Karpas-422 (cell line): Measurements from ENCODE around the gene CLCN3. TPM values are rescaled to one million over a fixed set of nuclear protein-coding genes. Genes with fewer than 3 reads are reported as not detected.
"Not testable (repeated sequence)": the region's sequence is repeated elsewhere in the genome, so short reads cannot be mapped to it uniquely, and the experiment has no call there.

ENCODE experiments used
- DNase-seq: peaks from one replicate; pipeline ENCODE4 v3.0.0-alpha.2; 2015
- H2AFZ ChIP-seq: fragments of 200-600 bp; sonication (generic); 2 replicates; pipeline ENCODE4 v1.6.1; 2014; ENCODE audit warnings: antibody characterized with exemption, low read length, mixed read lengths
- H3K27ac ChIP-seq: fragments of 200-600 bp; sonication (generic); 2 replicates; pipeline ENCODE4 v1.5.1; 2014; ENCODE audit warnings: mild to moderate bottlenecking, low read length, moderate library complexity
- H3K27me3 ChIP-seq: fragments of 200-600 bp; sonication (generic); 2 replicates; pipeline ENCODE4 v1.6.1; 2014; ENCODE audit warnings: low read length, mixed read lengths
- H3K36me3 ChIP-seq: fragments of 200-600 bp; sonication (generic); 2 replicates; pipeline ENCODE4 v1.6.1; 2014; ENCODE audit warnings: low read length, mixed read lengths; ENCODE audit not compliant: insufficient read depth
- H3K4me1 ChIP-seq: fragments of 200-600 bp; sonication (generic); 2 replicates; pipeline ENCODE4 v1.6.1; 2014; ENCODE audit warnings: mild to moderate bottlenecking, low read length, mixed read lengths
- H3K4me2 ChIP-seq: fragments of 200-600 bp; sonication (generic); 2 replicates; pipeline ENCODE4 v1.6.1; 2014; ENCODE audit warnings: low read length, low read depth, mild to moderate bottlenecking; ENCODE audit not compliant: poor library complexity, severe bottlenecking
- H3K4me3 ChIP-seq: fragments of 200-600 bp; sonication (generic); 2 replicates; pipeline ENCODE4 v1.5.1; 2014; ENCODE audit warnings: mild to moderate bottlenecking, antibody characterized with exemption, low read length, mixed read lengths
- H3K79me2 ChIP-seq: fragments of 200-600 bp; sonication (generic); 2 replicates; pipeline ENCODE4 v1.6.1; 2014; ENCODE audit warnings: mild to moderate bottlenecking, low read length, mixed read lengths
- H3K9ac ChIP-seq: fragments of 200-600 bp; sonication (generic); 2 replicates; pipeline ENCODE4 v1.6.0; 2014; ENCODE audit warnings: low read length
- H3K9me2 ChIP-seq: fragments of 200-600 bp; sonication (generic), shearing (Covaris generic); replicated peaks from 2 replicates; pipeline ENCODE4 v1.6.0; 2014; ENCODE audit warnings: mild to moderate bottlenecking, low read length, moderate library complexity; ENCODE audit not compliant: insufficient read depth
- H3K9me3 ChIP-seq: fragments of 300-700, 200-600 bp; sonication (generic); 2 replicates; pipeline ENCODE4 v1.6.1; 2014; ENCODE audit warnings: low read length, mixed read lengths
- H4K20me1 ChIP-seq: fragments of 200-600 bp; sonication (generic); 2 replicates; pipeline ENCODE4 v1.6.1; 2014; ENCODE audit warnings: mild to moderate bottlenecking, antibody characterized with exemption, low read length, low read depth; ENCODE audit not compliant: insufficient read depth
- total RNA-seq: library from RNA; depleted of rRNA; stranded (reverse); fragments of >200 nt; shearing (Covaris generic); gene quantifications from 2 replicates; pipeline ENCODE4 v1.2.3, GENCODE V29; 2014; ENCODE audit warnings: low replicate concordance; rRNA removed

CLCN3 gene
- total RNA-seq, 1 experiment from 2014 or later = 38.5 TPM

DNA sequence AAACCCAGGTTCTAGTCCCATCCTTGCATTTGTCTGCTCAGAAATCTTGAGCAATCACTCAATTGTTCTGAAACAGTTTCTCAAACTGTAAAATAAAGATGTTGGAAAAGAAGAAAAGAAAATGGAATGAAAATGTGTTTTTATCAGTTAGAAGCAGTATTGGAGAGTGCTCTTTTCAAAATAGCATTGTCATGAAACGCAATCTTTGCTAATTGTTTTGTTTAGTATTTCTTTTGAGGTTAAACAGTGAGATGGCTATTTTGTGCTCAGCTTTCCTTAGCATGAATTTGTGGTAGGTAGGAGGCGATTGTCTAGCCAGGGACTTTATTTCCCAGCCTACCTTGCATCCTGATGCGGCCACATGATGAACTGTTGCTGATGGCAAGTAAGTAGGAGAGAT, 148.0 kb downstream of the CLCN3 start:
- Histone ChIP-seq H3K79me2 (no peaks in the 10 kb centered on the region), H3K27ac (no peak overlapping the region), H3K9me2 (no peaks in the 10 kb centered on the region), H2AFZ (no peak overlapping the region), H3K4me1 (no peaks in the 10 kb centered on the region), H4K20me1 (no peaks in the 10 kb centered on the region), H3K27me3 (no peaks in the 10 kb centered on the region), H3K4me2 (no peak overlapping the region), H3K36me3 (no peaks in the 10 kb centered on the region), H3K9me3 (no peaks in the 10 kb centered on the region), H3K9ac (no peak overlapping the region), H3K4me3 (no peak overlapping the region)
- DNase-seq = no peak

DNA sequence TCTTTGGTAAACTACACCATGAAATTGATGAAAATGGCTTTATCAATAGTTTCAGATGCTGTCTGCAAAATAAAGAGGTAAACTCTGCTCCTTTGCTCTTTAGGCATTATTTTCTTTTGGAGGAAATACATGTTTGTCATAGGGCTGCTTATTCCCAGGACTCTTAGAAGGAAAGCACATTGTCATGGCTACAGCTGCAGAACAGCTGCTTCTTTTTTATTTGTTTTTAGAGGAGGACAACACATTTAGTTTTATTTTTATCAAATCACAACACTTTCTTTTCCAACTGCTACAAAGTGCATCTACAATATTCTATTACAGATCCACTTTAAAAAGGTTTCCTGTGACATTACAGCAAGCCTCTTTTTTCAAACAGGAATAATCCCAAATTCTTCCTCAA, 150.0 kb downstream of the CLCN3 start:
- H3K9ac ChIP-seq = no peak overlapping the region
- no peaks in the 10 kb centered on the region for H3K36me3 ChIP-seq
- H2AFZ ChIP-seq = no peak overlapping the region
- no peaks in the 10 kb centered on the region for H3K79me2 ChIP-seq
- no peaks in the 10 kb centered on the region for H3K9me3 ChIP-seq
- no peaks in the 10 kb centered on the region for H3K4me1 ChIP-seq
- no peak for DNase-seq
- H3K4me3 ChIP-seq = no peak overlapping the region
- no peaks in the 10 kb centered on the region for H3K9me2 ChIP-seq
- no peak overlapping the region for H3K4me2 ChIP-seq
- H3K27ac ChIP-seq = no peak overlapping the region
- H3K27me3 ChIP-seq = no peaks in the 10 kb centered on the region
- no peaks in the 10 kb centered on the region for H4K20me1 ChIP-seq

DNA sequence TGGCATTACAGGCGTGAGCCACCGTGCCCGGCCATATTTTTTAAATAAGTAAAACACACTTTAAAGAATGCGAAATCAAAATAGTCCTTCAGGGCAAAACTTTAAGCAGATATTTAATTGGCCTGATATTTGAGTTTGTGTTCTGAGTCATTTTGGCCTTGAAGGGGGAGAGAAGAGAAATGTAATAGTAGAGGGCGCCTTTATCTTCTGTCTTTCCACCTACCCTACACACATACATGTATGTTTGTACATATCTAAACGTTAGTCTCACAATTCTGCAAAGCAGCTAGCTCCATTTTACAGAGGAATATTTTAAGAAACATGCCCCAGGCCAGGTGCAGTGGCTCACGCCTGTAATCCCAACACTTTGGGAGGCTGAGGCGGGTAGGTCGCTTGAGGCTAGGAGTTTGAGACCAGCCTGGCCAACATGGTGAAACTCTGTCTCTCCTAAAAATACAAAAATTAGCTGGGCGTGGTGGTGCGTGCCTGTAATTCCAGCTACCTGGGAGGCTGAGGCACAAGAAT, 151.2 kb downstream of the CLCN3 start:
- H4K20me1 ChIP-seq, H3K9me3 ChIP-seq, H3K79me2 ChIP-seq, H3K4me3 ChIP-seq, H3K36me3 ChIP-seq, H3K9me2 ChIP-seq, H3K4me2 ChIP-seq, H2AFZ ChIP-seq, H3K27me3 ChIP-seq, H3K27ac ChIP-seq, H3K4me1 ChIP-seq, H3K9ac ChIP-seq, DNase-seq: not testable (repeated sequence)

Other genes starting within 250 kb of the CLCN3 start
- gene NEK1, start 8.0 kb upstream of the CLCN3 start, total RNA-seq = 7.0 and 9.4 TPM in 2 replicates
- gene HPF1, start 137.4 kb downstream of the CLCN3 start, total RNA-seq = 13.2 and 18.2 TPM in 2 replicates